MM.1S (cell line): Measurements from ENCODE around the gene STK38L.

ENCODE experiments used
- CTCF ChIP-seq: fragments of 300-600 bp; sonication (generic); IDR thresholded peaks from 2 replicates; pipeline ENCODE4 v1.5.1; 2016; ENCODE audit warnings: antibody characterized with exemption, low read length, mixed read lengths
- EZH2 ChIP-seq: fragments of 300-600 bp; sonication (generic); optimal IDR thresholded peaks from 2 replicates; pipeline ENCODE3; 2017; ENCODE audit warnings: low read depth, mild to moderate bottlenecking, antibody characterized with exemption, low read length, mixed read lengths
- EZH2phosphoT487 ChIP-seq: fragments of 300-600 bp; sonication (generic); IDR thresholded peaks from 2 replicates; pipeline ENCODE4 v1.6.1; 2018; ENCODE audit warnings: antibody characterized with exemption, low read length

GRCh38 chr12:27236498-27236897, 7.6 kb upstream of the STK38L start:
- TF ChIP-seq EZH2 (no peak), CTCF (no peak), EZH2phosphoT487 (no peak)
